SJSA1 (cell line): ENCODE measurements around the gene SLC47A2. TPM values are rescaled to one million over a fixed set of nuclear protein-coding genes. Genes with fewer than 3 reads are reported as not detected.

Experiments
- total RNA-seq: library from RNA; depleted of rRNA; stranded (reverse); fragments of >200 nt; shearing (Covaris generic); gene quantifications from 2 replicates; pipeline ENCODE4 v1.2.3, GENCODE V29; 2014; rRNA removed

The SLC47A2 gene
- total RNA-seq, 1 experiment from 2014 or later = not detected

Other genes with a start within 250 kb of the SLC47A2 start
- gene SLC47A1, start 182.7 kb downstream of the SLC47A2 start, total RNA-seq = not detected in 2 replicates
- 22.1 and 35.7 TPM in 2 replicates for gene ALDH3A2, start 67.8 kb downstream of the SLC47A2 start, total RNA-seq
- not detected in 2 replicates for gene ALDH3A1, start 31.7 kb upstream of the SLC47A2 start, total RNA-seq
- gene ULK2, start 151.4 kb upstream of the SLC47A2 start, total RNA-seq = 5.5 and 7.3 TPM in 2 replicates